HG03097 (cell line): ENCODE measurements around the gene ACAP1.
A peak's percentile ranks its signal among the peaks of the same experiment; 100 is the strongest.

Experiments
- ATAC-seq: cut with Tn5 transposase; IDR thresholded peaks from one replicate; pipeline ENCODE4 v1.9.1; 2021; ENCODE audit not compliant: unreplicated experiment, low FRiP score

The ACAP1 gene

GRCh38 chr17:7311110-7311705 lies 25.1 kb upstream of the ACAP1 start:
- ATAC-seq: no peak

- no peak for ATAC-seq
Measured at GRCh38 chr17:7312432-7313087, 23.8 kb upstream of the ACAP1 start.

- ATAC-seq: no peak
Measured at GRCh38 chr17:7313088-7313889, 23.0 kb upstream of the ACAP1 start.

- no peak for ATAC-seq
Measured at GRCh38 chr17:7313890-7314718, 22.2 kb upstream of the ACAP1 start.

- ATAC-seq: peak; percentile 53
Measured at GRCh38 chr17:7314719-7315569, 21.4 kb upstream of the ACAP1 start, which contains the start of gene GPS2. TSS of gene GPS2 (minus strand) at chr17:7315360. CDS start at chr17:7315052, 308 bp downstream.

- no peak for ATAC-seq
Measured at GRCh38 chr17:7315570-7316235, 20.6 kb upstream of the ACAP1 start.

- no peak for ATAC-seq
Measured at GRCh38 chr17:7317161-7317803, 19.0 kb upstream of the ACAP1 start.

GRCh38 chr17:7318121-7318860 lies 18.0 kb upstream of the ACAP1 start:
- no peak for ATAC-seq

GRCh38 chr17:7321466-7321865 lies 14.9 kb upstream of the ACAP1 start:
- ATAC-seq: no peak

GRCh38 chr17:7322520-7323194 lies 13.7 kb upstream of the ACAP1 start:
- ATAC-seq: no peak

GRCh38 chr17:7323731-7324437 lies 12.4 kb upstream of the ACAP1 start:
- ATAC-seq: no peak

- no peak for ATAC-seq
Measured at GRCh38 chr17:7324438-7324779, 11.9 kb upstream of the ACAP1 start.

- no peak for ATAC-seq
Measured at GRCh38 chr17:7325031-7325528, 11.2 kb upstream of the ACAP1 start.

GRCh38 chr17:7326186-7326585 lies 10.1 kb upstream of the ACAP1 start:
- no peak for ATAC-seq

GRCh38 chr17:7327056-7327455 lies 9.3 kb upstream of the ACAP1 start:
- no peak for ATAC-seq

GRCh38 chr17:7327501-7327900 lies 8.8 kb upstream of the ACAP1 start:
- ATAC-seq: no peak

- no peak for ATAC-seq
Measured at GRCh38 chr17:7328009-7328408, 8.3 kb upstream of the ACAP1 start.
